Glutamatergic neuron (in vitro differentiated cells): ENCODE measurements around the gene TOMM5. TPM values are rescaled to one million over a fixed set of nuclear protein-coding genes. Genes with fewer than 3 reads are reported as not detected.

ENCODE experiments used
- DNase-seq: peaks from one replicate; pipeline ENCODE4 v3.0.0; 2022
- H3K27ac Mint-ChIP-seq: one replicate; pipeline ENCODE4 v1.8.0; 2020; ENCODE audit warnings: mild to moderate bottlenecking, mixed read lengths, inconsistent platforms; ENCODE audit not compliant: unreplicated experiment
- H3K27me3 Mint-ChIP-seq: one replicate; pipeline ENCODE4 v1.8.0; 2020; ENCODE audit warnings: mild to moderate bottlenecking, moderate library complexity, mixed read lengths, inconsistent platforms; ENCODE audit not compliant: unreplicated experiment
- H3K36me3 Mint-ChIP-seq: one replicate; pipeline ENCODE4 v1.8.0; 2020; ENCODE audit warnings: mild to moderate bottlenecking, mixed read lengths, inconsistent platforms; ENCODE audit not compliant: unreplicated experiment
- H3K4me1 Mint-ChIP-seq: one replicate; pipeline ENCODE4 v1.8.0; 2020; ENCODE audit warnings: mild to moderate bottlenecking, low read depth, mixed read lengths, inconsistent platforms; ENCODE audit not compliant: unreplicated experiment
- H3K4me3 Mint-ChIP-seq: one replicate; pipeline ENCODE4 v1.8.0; 2020; ENCODE audit warnings: mild to moderate bottlenecking, mixed read lengths, inconsistent platforms; ENCODE audit not compliant: unreplicated experiment
- H3K9me3 Mint-ChIP-seq: one replicate; pipeline ENCODE4 v1.8.0; 2020; ENCODE audit warnings: mild to moderate bottlenecking, moderate library complexity, mixed read lengths, inconsistent platforms; ENCODE audit not compliant: unreplicated experiment
- total RNA-seq: library from RNA; stranded (reverse); fragmentation: NEBNext Ultra II Directional; extraction: Animal tissue kit (Norgen Biotek cat#: 25700); gene quantifications from one replicate; pipeline ENCODE4 v1.2.1, GENCODE V29; 2021; ENCODE audit not compliant: unreplicated experiment
- TF ChIP-seq, protein P1 (sequence below): fragments of 200-600 bp; sonication (generic); IDR thresholded peaks from one replicate; pipeline ENCODE4 v1.5.0; 2021; ENCODE audit not compliant: partially characterized antibody, unreplicated experiment

The TOMM5 gene
- total RNA-seq, 1 donor from 2014 or later: 52.4 TPM

DNA sequence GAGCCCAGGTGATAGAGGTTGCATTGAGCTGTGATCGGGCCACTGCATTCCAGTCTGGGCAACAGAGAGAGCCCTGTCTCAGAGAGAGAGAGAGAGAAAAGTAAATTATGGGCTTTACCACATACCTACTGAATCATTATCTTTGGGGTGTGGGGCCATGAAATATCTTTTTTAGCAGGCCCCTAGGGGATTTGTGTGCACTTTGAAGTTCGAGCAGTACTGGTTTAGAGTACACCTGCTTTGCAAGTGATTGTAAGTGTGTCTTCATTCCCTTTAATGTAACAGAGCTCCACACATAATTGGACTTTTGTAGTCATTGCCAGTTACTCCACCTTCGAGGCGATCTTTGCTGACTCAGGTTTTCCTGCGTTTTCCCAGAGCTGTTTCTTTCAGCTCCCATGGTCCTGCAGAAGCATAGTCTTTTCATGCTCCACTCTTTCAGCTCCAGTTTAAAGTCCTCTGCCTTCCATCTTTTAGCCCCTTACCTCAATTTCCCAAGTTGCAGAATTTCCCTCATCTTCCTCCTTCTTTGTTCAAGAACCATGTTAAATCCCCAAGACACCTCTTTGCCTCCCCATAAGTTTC lies 34.4 kb upstream of the TOMM5 start:
- no peak overlapping the region for H3K27ac Mint-ChIP-seq
- no peak overlapping the region for H3K4me3 Mint-ChIP-seq
- no peaks in the 10 kb centered on the region for H3K36me3 Mint-ChIP-seq
- DNase-seq: no peak
- peaks cover 2% of the 10 kb centered on the region for H3K9me3 Mint-ChIP-seq
- peaks cover 2% of the 10 kb centered on the region for H3K27me3 Mint-ChIP-seq
- TF ChIP-seq, protein P1, sequence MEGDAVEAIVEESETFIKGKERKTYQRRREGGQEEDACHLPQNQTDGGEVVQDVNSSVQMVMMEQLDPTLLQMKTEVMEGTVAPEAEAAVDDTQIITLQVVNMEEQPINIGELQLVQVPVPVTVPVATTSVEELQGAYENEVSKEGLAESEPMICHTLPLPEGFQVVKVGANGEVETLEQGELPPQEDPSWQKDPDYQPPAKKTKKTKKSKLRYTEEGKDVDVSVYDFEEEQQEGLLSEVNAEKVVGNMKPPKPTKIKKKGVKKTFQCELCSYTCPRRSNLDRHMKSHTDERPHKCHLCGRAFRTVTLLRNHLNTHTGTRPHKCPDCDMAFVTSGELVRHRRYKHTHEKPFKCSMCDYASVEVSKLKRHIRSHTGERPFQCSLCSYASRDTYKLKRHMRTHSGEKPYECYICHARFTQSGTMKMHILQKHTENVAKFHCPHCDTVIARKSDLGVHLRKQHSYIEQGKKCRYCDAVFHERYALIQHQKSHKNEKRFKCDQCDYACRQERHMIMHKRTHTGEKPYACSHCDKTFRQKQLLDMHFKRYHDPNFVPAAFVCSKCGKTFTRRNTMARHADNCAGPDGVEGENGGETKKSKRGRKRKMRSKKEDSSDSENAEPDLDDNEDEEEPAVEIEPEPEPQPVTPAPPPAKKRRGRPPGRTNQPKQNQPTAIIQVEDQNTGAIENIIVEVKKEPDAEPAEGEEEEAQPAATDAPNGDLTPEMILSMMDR: no peak
- peaks cover 24% of the 10 kb centered on the region for H3K4me1 Mint-ChIP-seq

DNA sequence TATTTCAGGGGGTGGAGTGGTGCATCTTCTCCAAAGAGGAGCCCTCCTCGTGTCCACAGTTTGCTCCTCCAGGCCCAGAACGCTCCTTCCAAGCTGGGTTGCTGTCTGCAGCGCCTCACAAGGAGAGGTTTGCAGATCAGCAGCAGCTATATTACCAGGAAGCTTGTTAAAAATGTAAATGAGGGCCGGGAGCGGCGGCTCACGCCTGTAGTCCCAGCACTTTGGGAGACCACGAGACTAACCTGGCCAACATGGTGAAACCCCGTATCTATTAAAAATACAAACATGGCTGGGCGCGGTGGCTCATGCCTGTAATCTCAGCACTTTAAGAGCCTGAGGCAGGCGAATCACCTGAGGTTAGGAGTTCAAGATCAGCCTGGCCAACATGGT lies 33.4 kb upstream of the TOMM5 start:
- no peak for DNase-seq
- peaks cover 2% of the 10 kb centered on the region for H3K9me3 Mint-ChIP-seq
- no peak overlapping the region for H3K4me3 Mint-ChIP-seq
- H3K36me3 Mint-ChIP-seq: no peaks in the 10 kb centered on the region
- peaks cover 4% of the 10 kb centered on the region for H3K27me3 Mint-ChIP-seq
- H3K27ac Mint-ChIP-seq: no peak overlapping the region
- peaks cover 35% of the 10 kb centered on the region for H3K4me1 Mint-ChIP-seq
- TF ChIP-seq, protein P1: no peak

DNA sequence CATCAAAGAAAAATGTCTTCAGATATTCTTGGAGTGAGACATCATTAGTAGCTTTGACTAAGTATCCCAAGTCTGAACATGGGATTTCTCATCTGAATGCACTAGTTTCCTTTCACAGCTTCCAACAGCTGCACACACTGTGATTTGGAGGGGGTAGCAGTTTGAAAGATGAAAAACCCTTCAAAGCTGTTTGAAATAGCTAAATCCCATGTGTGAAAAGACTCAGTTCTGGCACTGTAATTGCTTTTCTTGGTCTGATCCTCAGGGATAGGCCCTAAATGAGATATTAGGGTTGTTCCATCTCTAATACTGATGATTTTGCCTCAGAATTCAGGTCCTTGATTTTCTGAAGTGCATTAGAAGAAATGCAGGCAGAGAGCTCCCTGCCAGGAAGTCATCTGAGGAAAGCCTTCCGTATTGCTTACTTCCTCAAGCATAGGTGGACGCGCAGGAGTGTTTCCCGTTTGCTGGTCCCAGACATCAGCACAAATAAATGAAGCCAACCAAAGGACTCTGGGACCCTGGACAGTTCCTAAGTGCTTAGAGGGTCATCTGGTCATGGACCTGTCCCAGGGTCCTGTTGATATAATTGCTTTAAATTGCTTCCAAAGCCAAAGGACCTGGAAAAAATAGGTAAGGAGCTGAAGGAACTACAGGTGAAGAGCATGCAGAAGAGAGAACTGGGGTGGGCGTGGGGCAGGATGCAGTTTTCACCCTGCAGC lies 32.8 kb upstream of the TOMM5 start:
- Mint-ChIP-seq H3K9me3 (peaks cover 2% of the 10 kb centered on the region), H3K36me3 (no peaks in the 10 kb centered on the region), H3K27ac (no peak overlapping the region), H3K4me1 (peaks cover 35% of the 10 kb centered on the region), H3K27me3 (peaks cover 4% of the 10 kb centered on the region), H3K4me3 (no peak overlapping the region)
- TF ChIP-seq, protein P1: no peak
- no peak for DNase-seq

DNA sequence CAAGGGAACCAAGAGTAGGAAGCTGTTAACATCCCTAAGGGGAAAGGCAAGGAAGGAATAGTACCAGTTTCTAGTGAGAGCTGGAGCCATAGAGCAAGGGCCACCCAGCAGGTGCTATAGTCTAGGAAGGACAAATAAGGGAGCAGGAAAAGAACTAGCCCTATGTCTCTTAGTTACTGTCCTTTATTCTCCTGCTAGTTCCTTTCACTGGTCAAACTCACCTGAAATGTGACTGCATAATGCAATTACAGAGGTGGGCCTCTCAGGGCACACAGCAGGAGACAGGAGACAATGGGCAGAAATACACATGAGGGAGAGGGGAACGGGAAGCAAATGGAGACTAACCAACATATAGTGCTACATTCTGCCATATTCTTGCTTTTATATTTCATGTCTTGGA lies 31.7 kb upstream of the TOMM5 start:
- DNase-seq: no peak
- no peak overlapping the region for H3K4me3 Mint-ChIP-seq
- peaks cover 35% of the 10 kb centered on the region for H3K4me1 Mint-ChIP-seq
- no peaks in the 10 kb centered on the region for H3K36me3 Mint-ChIP-seq
- TF ChIP-seq, protein P1: no peak
- H3K9me3 Mint-ChIP-seq: peaks cover 1% of the 10 kb centered on the region
- H3K27me3 Mint-ChIP-seq: peaks cover 6% of the 10 kb centered on the region
- H3K27ac Mint-ChIP-seq: no peak overlapping the region

DNA sequence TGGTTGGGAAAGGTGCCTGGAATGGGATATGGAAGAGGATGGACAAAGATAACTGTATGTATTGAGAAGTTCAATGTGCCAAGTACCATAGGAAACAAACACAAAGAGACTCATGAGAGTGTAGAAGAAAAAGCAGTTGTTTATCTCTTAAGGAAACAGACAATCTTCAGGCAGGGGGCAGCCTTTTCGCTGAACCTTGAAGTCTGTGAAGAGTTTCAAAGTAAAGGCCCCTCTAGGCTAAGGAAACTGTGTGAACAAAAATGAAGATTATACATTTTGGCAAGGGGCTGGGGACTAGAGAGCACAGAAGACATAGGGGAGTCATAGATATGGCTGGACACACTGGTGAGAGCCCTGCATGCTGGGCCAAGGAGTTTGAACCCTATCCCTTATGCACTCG lies 30.9 kb upstream of the TOMM5 start:
- no peak for DNase-seq
- Mint-ChIP-seq H3K4me3 (no peak overlapping the region), H3K27me3 (peaks cover 6% of the 10 kb centered on the region), H3K27ac (no peak overlapping the region), H3K9me3 (peaks cover 1% of the 10 kb centered on the region), H3K36me3 (no peaks in the 10 kb centered on the region), H3K4me1 (peaks cover 35% of the 10 kb centered on the region)
- TF ChIP-seq, protein P1: no peak
